Inflammatory macrophage treated with lipopolysaccharide for 4 hours (primary cell): ENCODE results near the gene LIPI.
"Not testable (repeated sequence)": the region's sequence is repeated elsewhere in the genome, so short reads cannot be mapped to it uniquely, and the experiment has no call there.

Experiments
- DNase-seq: peaks from one replicate; pipeline ENCODE4 v3.0.0-alpha.2; 2020

The LIPI gene

DNA sequence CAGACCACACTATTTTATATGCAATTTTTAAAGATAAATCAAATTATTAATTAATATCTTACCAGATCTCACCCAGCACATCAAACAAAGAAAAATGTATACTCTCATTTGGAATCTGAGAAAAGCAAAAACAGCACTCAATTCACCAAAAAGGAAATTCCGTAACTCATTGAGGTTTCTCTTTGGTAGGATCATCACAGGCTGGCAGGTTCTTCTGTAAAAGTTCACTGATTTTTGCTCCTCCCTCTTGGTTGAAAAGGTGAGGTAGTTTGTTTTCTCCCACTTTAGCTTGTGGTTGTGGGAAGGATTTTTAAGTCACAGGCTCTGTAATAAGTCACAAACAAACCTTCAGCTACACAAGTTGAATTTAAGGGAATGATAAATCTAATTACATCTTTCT lies at the start of gene LIPI:
Gene LIPI (minus strand): TSS at position 218 of the 400 bp plus-strand sequence. CDS start 110 bp downstream, at position 108.
- DNase-seq = no peak

DNA sequence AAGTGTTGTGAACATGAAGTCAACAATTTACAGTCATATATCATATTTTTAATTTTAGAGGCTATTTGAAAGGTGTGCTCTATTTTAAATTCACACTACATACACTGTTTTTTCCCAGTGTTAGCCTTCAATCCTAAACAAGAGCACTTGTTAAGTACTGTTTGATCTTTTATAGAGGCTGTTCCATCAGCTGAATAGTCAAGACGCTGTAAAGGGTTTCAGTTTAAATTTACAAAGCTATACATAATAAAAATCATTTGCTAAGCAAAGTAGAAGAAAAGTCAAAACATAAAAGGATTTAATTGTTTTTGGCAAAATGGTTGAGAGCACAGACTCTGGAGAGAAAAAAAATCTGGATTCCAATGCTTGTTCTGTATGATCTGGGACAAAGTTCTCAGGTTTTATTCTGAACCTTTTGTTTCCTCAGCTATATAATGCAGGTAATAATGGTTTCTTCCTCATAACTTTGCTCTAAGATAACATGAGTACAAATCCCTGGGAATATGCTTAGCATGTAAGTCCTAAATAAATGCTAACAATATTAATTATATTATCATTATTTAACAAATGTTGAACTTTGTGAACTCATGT lies 49.5 kb upstream of the LIPI start:
- DNase-seq = no peak

GRCh38 chr21:14259747-14260146 lies 49.0 kb upstream of the LIPI start:
- DNase-seq = peak; percentile 42

- DNase-seq = no peak
These were observed 40.6 kb upstream of the LIPI start for GRCh38 chr21:14251336-14251735.

GRCh38 chr21:14245711-14246110 lies 35.0 kb upstream of the LIPI start:
- no peak for DNase-seq

DNA sequence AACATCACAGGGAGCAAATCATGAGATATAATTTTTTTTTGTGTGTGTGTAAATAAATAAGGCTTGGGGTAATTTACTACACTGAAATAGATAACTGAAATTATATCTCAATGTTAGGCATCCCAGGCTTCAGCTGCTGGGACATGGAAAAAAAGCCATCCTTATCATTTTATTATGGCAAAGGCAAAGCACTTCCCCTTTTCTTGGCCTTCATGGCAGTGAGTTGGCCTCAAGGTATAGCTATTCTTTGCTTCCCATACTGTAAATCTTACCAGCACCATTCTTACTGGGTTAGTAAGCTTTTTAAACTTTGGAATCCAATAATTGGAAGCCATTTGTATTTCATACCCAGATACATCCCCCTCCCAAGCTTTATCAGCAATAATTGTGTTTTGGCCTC lies 34.2 kb upstream of the LIPI start:
- no peak for DNase-seq

- peak; percentile 13 for DNase-seq
These were observed 33.1 kb upstream of the LIPI start for GRCh38 chr21:14243874-14244273.

GRCh38 chr21:14243461-14243860 lies 32.7 kb upstream of the LIPI start:
- DNase-seq = no peak

DNA sequence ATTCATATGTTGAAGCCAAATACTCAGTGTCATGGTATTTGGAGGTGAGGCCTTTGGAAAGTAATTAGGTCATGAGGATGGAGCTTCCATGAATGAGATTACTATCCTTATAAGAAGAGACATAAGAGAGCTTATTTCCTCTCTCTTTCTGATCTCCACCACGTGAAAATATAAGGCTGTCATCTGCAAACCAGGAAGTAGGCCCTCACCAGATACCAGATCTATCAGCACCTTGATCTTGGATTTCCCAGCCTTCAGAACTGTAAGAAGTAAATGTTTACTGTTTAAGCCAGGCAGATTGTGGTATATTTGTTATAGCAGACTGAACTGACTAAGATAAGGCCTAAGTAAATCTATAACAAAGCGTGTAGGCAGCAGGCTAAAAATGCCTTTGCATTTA lies 30.5 kb upstream of the LIPI start:
- peak; percentile 49 for DNase-seq

DNA sequence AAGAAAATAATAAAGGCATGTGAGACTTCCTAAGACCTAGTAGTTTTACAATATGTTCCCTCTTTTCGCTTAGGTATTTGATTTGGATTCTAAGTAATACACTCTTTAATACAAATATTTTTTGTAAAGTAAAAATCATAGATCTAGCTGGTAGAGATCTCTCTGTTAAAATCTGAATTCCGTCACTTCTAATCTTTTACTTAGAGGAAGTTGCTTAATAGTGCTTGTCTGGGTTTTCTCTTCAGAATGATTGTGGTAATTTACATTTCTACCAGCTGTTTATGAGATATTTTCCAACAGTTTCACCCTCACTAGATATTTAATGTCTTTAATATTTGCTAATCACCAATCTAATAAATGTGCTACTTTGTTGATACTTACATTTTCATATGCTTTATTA lies 28.5 kb upstream of the LIPI start:
- peak; percentile 34 for DNase-seq

DNA sequence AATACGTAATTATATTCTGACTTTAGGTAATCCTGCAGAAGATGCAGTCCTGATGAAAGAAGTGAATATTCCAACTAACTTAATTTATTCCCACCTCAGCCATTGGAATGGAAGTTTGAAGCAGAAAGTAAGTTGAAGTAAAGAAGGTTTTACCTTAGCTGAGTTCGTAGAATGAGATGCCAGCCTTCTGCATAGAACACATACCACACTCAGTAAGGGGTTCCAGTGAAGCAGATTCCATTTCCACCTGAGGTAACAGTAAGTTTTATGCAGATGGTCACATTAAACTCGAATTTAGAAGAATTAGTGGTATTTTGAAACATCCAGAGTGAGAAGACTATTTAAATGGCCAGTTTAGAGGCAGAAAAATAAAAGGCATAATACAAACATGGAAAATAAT lies 25.4 kb upstream of the LIPI start:
- no peak for DNase-seq

DNA sequence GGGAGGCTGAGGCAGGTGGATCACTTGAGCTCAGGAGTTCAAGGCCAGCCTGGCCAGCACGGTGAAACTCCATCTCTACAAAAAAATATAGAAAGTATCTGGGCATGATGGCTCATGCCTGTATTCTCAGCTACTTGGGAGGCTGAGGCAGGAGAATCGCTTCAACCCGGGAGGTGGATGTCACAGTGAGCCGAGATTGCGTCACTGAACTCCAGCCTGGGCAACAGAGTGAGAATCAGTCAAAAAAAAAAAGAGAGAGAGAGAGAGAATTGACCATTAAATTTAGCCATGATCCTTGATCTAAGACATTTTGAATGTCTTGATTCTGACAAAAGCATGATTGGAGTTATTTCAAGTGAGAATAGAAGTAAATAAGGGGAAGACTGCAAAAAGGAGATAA lies 24.3 kb upstream of the LIPI start:
- no peak for DNase-seq

DNA sequence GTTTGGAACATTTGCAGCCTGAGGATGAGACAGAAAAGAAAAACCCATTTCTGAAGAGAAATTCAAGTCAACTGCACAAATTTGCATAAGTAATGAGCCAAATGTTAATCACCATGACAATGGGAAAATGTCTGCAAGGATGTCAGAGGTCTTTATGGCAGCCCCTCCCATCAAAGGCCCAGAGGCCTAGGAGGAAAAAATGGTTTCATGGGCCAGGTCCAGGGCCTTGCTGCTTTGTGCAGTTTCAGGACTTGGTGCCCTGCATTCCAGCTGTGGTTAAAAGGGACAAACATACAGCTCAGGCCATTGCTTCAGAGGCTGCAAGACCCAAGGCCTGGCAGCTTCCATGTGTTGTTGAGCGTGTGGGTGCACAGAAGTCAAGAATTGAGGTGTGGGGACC lies 18.6 kb upstream of the LIPI start:
- DNase-seq = no peak

DNA sequence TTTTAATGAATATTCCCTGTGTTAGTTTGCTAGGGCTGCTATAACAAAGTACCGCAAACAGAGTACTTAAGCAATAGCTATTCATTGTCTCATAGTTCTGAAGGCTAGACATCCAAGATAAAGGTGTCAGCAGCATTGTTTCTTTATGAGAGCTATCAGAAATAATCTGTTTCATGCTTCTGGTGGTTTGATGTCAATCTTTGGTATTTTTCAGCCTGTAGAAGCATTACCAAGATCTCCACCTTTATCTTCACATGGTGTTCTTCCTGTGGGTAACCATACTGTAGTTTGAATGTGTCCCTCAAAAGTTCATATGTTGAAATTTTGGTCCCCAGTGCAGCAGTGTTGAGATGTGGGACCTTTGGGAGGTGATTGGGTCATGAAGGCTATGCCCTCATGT lies 12.6 kb upstream of the LIPI start:
- DNase-seq = no peak

GRCh38 chr21:14215971-14216641 lies 5.4 kb upstream of the LIPI start, which contains the start of gene RBM11:
RBM11 (plus strand) TSS chr21:14216157; CDS start chr21:14216187, 30 bp downstream.
- peak; percentile 63 for DNase-seq

DNA sequence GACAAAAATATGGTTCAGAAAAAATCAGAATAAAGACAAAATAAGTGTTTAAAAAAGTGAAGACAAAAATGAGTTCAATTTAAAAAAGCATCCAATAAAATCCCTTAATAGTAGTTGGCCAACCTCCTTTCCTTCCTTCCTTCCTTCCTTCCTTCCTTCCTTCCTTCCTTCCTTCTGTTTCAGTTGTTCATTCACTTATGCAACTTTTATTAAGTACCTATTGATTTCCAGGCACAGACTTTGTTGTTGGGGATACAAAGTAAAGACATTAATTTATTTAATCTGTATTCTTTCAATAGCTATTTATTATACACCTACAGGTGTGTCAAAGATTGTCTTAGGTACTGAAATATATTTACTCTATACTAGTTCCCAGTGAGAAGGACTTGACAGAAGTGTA lies 2.4 kb upstream of the LIPI start:
- DNase-seq = no peak

GRCh38 chr21:14206222-14206621 lies 4.5 kb downstream of the LIPI start:
- no peak for DNase-seq

DNA sequence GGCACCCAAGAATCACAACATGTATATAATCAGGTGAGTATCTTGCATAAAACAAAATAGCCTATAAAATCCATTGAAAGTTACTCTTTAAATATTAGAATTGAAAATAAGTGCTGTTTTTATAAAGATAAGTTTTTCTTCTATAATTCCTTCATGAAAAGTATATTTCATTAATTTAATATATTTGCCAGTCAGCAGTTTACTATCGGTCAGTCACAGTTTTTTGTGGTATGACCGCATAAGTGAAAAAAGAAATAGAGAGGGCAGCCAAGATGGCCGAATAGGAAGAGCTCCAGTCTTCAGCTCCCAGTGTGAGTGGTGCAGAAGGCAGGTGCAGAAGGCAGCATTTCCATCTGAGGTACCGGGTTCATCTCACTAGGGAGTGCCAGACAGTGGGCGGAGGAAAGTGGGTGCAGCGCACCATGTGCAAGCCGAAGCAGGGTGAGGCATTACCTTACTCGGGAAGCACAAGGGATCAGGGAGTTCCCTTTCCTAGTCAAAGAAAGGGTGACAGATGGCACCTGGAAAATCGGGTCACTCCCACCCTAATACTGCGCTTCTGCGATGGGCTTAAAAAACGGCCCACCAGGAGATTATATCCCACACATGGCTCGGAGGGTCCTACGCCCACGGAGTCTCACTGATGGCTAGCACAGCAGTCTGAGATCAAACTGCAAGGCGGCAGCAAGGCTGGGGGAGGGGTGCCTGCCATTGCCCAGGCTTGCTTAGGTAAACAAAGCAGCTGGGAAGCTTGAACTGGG lies 44.1 kb downstream of the LIPI start:
- not testable (repeated sequence) for DNase-seq

GRCh38 chr21:14143999-14144398 lies 66.8 kb downstream of the LIPI start:
- DNase-seq = no peak

- no peak for DNase-seq
These were observed 86.5 kb downstream of the LIPI start for GRCh38 chr21:14124266-14124665.

GRCh38 chr21:14121719-14122118 lies 89.0 kb downstream of the LIPI start:
- no peak for DNase-seq

GRCh38 chr21:14120091-14120734 lies 90.5 kb downstream of the LIPI start:
- peak; percentile 37 for DNase-seq

GRCh38 chr21:14119038-14119437 lies 91.7 kb downstream of the LIPI start:
- DNase-seq = no peak

DNA sequence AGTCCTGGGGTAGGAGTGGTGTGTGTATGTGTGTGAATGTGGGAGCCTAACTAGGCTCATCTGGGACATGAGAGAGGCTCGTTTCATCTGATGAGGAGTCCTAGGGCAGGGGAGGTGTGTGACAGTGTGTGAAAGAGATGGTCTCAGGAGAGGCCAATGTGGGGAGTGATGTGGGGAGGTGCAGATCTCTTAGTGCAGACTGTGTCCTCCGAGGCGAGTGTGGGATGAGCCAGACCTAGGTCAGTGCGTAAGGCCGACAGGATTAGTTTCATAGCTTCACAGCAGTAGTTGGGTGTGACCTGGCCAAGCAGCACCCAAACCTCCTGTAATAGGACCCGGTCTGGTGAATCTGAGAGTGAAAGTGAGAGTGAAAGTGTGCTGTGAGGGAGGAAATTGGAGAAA lies 94.7 kb downstream of the LIPI start:
- DNase-seq = no peak
